Gastrocnemius medialis (tissue), 4 donors: ENCODE results near the gene CCDC138.

Experiments
- POLR2A ChIP-seq, 2 donors: fragments of 450-650 bp; IDR thresholded peaks; one replicate each; pipeline ENCODE4 v1.6.1; 2017; ENCODE audit warnings: antibody characterized with exemption in 2 of 2, mild to moderate bottlenecking in 2 of 2, moderate library complexity in 2 of 2
- TF ChIP-seq, protein P1 (sequence below), 5 experiments: fragments of 450-650 bp in 3 of 5; fragments of 200-600 bp in 2 of 5; sonication (generic) in 2 of 5; IDR thresholded peaks in 4 of 5; conservative IDR thresholded peaks in 1 of 5; 1 replicate in 4 of 5; 2 replicates in 1 of 5; pipeline ENCODE4 v1.5.1; 2016 to 2019; ENCODE audit warnings: antibody characterized with exemption in 5 of 5, mild to moderate bottlenecking in 3 of 5, moderate library complexity in 3 of 5

GRCh38 chr2:108868911-108869310, 82.3 kb downstream of the CCDC138 start:
- TF ChIP-seq, protein P1, sequence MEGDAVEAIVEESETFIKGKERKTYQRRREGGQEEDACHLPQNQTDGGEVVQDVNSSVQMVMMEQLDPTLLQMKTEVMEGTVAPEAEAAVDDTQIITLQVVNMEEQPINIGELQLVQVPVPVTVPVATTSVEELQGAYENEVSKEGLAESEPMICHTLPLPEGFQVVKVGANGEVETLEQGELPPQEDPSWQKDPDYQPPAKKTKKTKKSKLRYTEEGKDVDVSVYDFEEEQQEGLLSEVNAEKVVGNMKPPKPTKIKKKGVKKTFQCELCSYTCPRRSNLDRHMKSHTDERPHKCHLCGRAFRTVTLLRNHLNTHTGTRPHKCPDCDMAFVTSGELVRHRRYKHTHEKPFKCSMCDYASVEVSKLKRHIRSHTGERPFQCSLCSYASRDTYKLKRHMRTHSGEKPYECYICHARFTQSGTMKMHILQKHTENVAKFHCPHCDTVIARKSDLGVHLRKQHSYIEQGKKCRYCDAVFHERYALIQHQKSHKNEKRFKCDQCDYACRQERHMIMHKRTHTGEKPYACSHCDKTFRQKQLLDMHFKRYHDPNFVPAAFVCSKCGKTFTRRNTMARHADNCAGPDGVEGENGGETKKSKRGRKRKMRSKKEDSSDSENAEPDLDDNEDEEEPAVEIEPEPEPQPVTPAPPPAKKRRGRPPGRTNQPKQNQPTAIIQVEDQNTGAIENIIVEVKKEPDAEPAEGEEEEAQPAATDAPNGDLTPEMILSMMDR (IDR thresholded peaks at IDR 0.05 in 4 of 5, conservative IDR thresholded peaks at IDR 0.05 in 1 of 5): no peak
- no peak for TF ChIP-seq POLR2A (IDR thresholded peaks at IDR 0.05)
